Activated CD4-positive, alpha-beta T cell treated with anti-CD3 and anti-CD28 coated beads, Interleukin-2, amount 50 U/mL, for 4 hours (primary cell): ENCODE data around the gene MYH9.
A peak's percentile ranks its signal among the peaks of the same experiment; 100 is the strongest.
"Not testable (repeated sequence)": the region's sequence is repeated elsewhere in the genome, so short reads cannot be mapped to it uniquely, and the experiment has no call there.

Source experiments
- DNase-seq, 2 experiments: peaks; one replicate each; pipeline ENCODE4 v3.0.0-alpha.2; 2020

Gene MYH9

GRCh38 chr22:36289948-36290371, 97.8 kb downstream of the MYH9 start:
- DNase-seq, result not testable (repeated sequence)

DNA sequence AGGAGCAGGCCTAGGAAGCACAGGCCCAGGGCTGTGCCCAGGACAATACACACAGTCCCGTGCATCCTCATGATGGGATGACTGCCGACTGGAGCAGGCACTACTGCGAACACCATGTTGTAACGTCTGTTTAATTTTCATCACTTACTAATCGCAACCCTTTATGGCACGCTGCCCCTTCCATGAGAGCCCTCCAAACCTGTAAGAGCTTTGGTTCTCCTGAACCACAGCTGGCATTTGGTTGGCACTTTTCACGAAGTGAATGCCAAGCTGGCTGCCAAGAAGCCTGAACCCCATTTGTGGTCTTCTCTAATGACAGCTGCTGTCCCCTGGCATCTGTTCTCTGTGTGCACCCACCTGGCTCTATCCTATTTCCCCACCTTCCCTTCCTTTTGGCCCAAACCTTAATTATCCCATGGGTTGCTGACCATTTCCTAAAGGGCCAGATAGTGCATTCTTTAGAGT, 98.3 kb downstream of the MYH9 start:
- DNase-seq, result no peak

- no peak for DNase-seq
Observed at GRCh38 chr22:36288571-36289405, 99.0 kb downstream of the MYH9 start.

DNA sequence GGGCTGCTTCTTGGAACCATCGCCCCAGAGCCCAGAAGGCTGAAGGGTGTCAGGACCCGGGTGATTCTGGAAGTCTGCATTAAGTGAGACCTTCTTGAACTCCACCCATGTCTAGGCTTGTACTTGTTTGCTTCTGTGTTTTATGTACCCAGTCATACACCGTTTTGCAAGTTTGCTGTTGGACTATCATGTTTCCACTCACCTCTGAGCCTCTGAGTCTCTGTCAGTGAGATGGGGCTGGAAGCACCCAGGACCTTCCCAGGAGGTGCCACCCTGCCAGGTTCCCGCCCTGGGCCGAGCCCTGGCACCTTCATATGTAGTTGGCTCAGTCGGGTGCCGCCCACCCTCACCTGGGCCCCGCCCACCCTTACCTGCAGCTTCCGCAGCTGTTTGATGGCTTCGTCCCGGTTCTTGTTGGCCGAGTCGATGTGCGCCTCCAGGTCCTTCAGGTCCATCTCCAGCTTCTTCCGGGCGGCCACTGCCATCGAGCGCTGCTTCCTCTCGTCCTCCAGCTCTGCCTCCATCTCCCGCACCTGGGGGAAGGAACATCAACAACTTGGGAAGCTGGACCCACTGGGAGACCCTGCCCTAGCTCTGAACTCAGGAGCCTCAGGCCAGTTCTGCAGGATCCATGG, 99.8 kb downstream of the MYH9 start:
- no peak for DNase-seq

DNA sequence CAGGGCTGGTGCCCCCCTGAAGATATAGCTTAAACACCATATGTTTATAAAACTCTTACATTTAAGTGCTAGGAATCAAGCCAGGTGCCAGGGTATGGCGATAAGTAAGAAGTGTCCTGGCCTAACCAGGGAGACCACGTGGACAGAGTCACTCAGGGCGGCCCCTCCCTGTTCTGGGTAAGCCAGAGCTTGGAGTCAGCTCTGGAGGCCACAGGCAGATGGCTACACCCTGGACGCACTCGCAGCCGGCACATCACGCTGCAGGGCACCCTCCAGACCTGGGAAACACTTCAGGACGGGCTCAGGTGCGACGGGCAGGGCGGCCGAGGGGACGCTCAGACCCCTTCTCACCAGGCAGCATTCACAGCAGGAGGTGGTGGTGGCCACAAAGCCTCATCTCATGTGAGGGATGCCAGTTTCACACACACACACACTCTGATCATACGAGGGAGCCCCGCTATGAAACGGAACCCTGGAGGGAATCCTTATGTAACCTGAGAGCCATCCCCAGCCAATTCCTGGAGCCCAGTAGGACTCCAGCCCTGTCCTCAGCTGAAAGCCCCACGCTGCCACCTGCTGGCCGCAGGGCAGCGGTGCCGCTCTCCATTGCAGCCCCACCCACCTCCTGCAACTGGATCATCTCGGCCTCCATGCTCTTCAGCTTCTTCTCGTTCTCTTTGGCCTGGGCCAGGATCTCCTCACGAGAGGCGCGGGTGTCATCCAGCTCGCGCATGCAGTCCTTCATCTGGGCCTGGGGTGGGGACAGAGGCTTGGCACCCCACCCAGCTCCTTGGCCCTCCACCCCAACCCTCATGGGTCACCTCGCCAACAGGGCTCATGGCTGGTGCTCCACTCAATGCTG, 101.4 kb downstream of the MYH9 start:
- DNase-seq, result peak; percentile 42 to 53

DNA sequence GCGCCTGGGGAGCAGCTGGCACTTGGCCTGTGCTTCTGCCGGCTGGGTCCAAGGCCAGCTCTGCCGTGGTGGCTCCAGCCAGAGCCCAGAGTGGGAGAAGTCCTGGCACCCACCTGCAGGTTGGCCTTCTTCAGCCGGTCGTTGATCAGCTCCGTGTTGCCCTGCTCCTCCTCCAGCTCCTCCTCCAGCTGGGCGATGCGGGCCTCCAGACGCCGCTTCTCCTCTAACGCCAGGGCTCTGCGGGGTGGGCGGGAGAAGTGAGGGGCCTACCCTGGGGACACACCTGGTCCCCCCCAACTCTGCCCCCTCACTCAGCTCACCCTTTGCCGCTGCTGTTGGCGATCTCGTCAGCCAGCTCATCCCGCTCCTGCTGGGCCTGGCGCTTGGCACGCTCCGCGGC, 102.2 kb downstream of the MYH9 start:
- no peak for DNase-seq

GRCh38 chr22:36285017-36285416, 102.8 kb downstream of the MYH9 start:
- DNase-seq, result no peak

GRCh38 chr22:36284171-36284571, 103.6 kb downstream of the MYH9 start:
- no peak for DNase-seq

DNA sequence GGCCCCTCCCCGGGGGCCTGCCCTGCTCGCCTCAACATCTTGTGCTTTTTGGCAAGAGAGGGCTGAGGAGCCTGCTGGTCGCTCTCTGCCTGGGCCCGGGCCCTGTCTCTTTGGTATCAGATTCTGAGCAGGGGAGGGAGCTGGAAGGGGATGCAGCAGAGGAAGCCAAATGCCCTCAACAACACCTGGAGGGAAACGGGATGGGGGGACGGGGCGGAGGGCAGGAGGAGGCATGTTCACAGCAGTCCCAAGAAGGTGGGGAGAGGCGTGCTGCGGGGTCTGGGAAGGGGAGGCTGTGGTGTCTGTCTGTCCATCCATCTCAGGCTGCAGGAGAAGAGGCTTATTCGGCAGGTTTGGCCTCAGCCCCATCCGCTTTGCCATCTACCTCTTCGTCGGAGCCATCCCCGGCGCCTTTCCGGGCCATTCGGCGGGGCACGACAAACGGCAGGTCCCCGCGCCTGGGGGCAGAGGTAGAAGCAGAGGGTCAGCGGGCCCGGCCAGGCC, 105.4 kb downstream of the MYH9 start:
- DNase-seq, result no peak

DNA sequence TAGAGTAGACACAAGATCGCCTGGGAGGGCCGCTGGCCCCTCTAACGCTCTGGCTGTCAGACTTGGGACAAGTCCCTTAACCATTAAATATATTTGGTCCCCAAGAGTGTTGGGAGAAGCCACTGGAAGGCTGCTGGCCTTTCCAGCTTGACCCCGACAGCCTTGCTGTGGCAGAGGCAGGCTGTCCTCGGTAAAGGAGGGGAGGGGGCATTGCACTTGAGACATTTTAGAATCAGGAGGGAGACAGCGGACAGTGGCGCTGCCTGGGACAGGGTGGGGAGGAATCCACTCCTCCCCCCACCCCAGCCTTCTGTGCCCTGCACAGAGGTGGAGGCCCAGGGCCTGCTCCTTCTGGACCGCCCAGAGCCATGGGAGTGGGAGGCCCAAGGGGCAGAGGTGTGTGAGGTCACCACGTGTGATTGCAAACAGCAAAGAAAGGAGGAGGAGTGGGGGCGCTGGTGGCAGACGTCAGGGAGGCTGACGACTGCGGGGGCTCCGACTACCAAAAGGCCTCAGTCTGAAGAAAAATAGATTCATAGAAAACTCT, 105.9 kb downstream of the MYH9 start:
- no peak for DNase-seq

DNA sequence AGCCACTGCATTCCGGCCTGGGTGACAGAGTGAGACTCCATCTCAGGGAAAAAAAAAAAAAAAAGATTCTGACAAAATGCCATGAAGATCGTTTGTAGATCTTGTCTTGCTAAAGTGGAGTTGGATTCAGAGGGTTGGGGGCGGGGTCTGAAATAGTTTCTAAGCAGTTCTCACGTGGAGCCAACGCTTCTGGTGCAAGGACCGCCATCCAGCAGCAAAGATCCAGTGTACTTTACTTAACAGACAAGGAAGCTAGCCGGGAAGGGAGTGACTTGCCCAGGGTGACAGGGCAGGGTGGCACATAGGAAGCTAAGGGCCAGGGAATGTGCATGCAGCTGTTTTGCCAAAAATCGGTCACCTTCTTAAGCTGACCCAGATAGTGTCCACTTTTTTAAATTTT, 107.4 kb downstream of the MYH9 start:
- no peak for DNase-seq

GRCh38 chr22:36279219-36279666, 108.5 kb downstream of the MYH9 start:
- no peak for DNase-seq

- peak; percentile 59 to 61 for DNase-seq
Observed at GRCh38 chr22:36277482-36278291, 110.1 kb downstream of the MYH9 start.

DNA sequence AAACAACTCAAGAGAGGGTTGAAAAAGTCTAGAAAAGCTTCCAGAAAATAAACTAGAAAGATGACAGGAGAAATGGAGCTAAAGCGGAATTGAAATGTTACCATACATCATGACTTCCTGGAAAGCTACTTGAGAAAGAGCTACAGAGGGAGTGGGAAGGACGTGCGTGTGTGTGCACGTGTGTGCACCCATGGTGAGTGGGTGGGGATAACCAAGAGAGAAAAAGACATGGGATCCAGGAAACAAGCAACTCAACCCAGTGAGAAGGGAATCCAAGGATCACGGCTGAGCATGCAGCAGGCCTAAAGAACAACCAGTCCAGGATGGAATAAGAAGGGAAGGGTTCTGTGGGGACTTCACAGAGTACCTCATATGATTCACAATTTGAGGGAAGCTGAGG, 113.2 kb downstream of the MYH9 start:
- no peak for DNase-seq

- DNase-seq, result not testable (repeated sequence)
Observed at GRCh38 chr22:36271951-36272350, 115.8 kb downstream of the MYH9 start.

DNA sequence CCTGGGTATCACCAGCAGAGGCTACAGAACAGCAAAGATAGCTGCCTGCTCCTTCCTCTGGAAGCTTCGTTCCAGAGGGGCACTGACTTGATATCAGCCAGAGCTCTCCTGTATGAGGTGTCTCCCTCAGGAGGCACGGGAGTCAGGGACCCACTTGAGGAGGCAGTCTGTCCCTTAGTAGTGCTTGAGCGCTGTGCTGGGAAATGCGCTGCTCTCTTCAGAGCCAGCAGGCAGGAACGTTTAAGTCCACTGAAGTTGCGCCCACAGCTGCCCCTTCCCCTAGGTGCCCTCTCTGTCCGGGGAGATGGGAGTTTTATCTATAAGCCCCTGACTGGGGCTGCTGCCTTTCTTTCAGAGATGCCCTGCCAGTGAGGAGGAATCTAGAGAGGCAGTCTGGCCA, 116.5 kb downstream of the MYH9 start:
- not testable (repeated sequence) for DNase-seq

GRCh38 chr22:36267896-36268485, 119.8 kb downstream of the MYH9 start:
- no peak for DNase-seq

DNA sequence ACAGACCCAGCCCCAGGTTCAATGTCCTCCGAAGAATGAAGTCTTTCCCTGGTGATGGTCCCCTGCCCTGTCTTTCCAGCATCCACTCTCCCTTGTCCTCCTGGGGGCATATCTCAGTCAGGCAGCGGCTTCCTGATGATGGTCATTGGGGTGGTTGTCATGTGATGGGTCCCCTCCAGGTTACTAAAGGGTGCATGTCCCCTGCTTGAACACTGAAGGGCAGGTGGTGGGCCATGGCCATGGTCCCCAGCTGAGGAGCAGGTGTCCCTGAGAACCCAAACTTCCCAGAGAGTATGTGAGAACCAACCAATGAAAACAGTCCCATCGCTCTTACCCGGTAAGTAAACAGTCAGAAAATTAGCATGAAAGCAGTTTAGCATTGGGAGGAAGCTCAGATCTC, 120.7 kb downstream of the MYH9 start:
- DNase-seq, result no peak

GRCh38 chr22:36263886-36264664, 123.7 kb downstream of the MYH9 start:
- not testable (repeated sequence) for DNase-seq

- DNase-seq, result not testable (repeated sequence)
Observed at GRCh38 chr22:36263216-36263673, 124.5 kb downstream of the MYH9 start.
